PC-9 (cell line): ENCODE results near the gene BOD1L2.

ENCODE experiments used
- EZH2 ChIP-seq: fragments of 200-600 bp; sonication (generic); IDR thresholded peaks from 2 replicates; pipeline ENCODE4 v1.8.0; 2017; ENCODE audit warnings: antibody characterized with exemption, low read depth
- TF ChIP-seq, protein P1 (sequence below): fragments of 200-600 bp; sonication (generic); conservative IDR thresholded peaks from 2 replicates; pipeline ENCODE4 v1.6.1; 2017; ENCODE audit warnings: mixed run types, antibody characterized with exemption, mild to moderate bottlenecking, moderate library complexity

DNA sequence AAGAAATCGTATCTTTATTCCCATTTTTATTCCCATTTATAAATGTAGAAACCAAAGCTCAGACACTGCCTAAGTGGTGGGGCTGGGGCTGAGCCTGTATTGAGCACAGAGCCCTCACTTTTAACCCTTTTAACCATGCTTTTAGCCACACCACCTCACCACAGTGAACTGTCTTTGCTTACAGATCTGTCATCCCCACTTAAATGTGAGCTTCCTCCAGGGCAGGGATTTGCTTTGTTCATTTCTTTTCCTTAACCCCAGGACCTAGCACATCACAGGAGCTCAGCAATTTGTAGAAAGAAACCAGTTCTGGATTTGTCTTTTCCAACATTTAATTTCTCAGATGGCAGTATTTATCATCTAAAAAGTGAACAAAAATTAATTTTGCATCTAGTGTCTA lies 2.2 kb downstream of the BOD1L2 start:
- TF ChIP-seq, protein P1, sequence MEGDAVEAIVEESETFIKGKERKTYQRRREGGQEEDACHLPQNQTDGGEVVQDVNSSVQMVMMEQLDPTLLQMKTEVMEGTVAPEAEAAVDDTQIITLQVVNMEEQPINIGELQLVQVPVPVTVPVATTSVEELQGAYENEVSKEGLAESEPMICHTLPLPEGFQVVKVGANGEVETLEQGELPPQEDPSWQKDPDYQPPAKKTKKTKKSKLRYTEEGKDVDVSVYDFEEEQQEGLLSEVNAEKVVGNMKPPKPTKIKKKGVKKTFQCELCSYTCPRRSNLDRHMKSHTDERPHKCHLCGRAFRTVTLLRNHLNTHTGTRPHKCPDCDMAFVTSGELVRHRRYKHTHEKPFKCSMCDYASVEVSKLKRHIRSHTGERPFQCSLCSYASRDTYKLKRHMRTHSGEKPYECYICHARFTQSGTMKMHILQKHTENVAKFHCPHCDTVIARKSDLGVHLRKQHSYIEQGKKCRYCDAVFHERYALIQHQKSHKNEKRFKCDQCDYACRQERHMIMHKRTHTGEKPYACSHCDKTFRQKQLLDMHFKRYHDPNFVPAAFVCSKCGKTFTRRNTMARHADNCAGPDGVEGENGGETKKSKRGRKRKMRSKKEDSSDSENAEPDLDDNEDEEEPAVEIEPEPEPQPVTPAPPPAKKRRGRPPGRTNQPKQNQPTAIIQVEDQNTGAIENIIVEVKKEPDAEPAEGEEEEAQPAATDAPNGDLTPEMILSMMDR = no peak
- TF ChIP-seq EZH2 = no peak
